Globus pallidus (tissue), 1 donor: ENCODE measurements around the gene SUGCT.

Source experiments
- DNase-seq: peaks from one replicate; pipeline ENCODE4 v3.0.0-alpha.2; 2015; ENCODE audit warnings: low spot score

The SUGCT gene

GRCh38 chr7:40474790-40475680, 340.2 kb downstream of the SUGCT start:
- DNase-seq = no peak

GRCh38 chr7:40475681-40475982, 340.8 kb downstream of the SUGCT start:
- no peak for DNase-seq

GRCh38 chr7:40477094-40477493, 342.3 kb downstream of the SUGCT start:
- no peak for DNase-seq

GRCh38 chr7:40482845-40483244, 348.0 kb downstream of the SUGCT start:
- DNase-seq = no peak

GRCh38 chr7:40483630-40484029, 348.8 kb downstream of the SUGCT start:
- no peak for DNase-seq

- DNase-seq = no peak
Observed at GRCh38 chr7:40489844-40490602, 355.2 kb downstream of the SUGCT start.

DNA sequence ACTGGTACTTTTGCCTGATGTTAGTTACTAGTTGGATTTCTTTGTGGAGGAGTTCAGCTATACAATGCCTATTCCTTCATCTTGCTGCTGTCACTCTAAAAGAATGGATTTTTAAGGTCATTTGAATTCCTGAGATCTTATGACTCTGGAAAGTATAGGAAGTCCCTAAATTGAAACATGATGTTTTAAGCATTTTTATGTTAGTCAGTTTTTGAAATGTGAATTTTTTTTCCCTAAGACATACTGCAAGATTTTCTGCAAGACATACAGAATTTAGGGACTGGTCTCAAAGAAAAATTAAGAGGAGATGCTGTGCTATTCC, 355.8 kb downstream of the SUGCT start:
- no peak for DNase-seq

GRCh38 chr7:40492946-40493345, 358.1 kb downstream of the SUGCT start:
- DNase-seq = no peak

DNA sequence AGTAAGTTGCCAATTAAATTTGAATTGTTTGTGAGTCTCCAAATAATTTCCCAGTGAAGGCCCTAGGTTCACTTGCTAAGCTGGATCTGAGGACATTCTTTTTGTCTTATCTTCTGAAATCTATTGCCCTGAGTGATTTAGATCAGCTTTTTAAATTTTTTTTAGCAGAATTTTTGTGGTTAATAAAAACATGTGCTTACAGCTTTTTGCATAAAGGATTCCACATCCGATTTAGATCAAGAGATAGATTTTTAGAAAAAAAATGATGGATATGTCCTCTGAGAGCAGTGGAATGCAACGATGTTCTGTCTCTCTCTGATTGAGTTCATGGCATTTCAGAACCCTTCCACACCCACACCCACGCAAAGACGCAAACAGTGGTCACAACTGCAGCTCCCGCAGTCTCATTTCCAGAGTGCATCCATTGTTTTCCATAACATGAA, 358.8 kb downstream of the SUGCT start:
- DNase-seq = no peak

- DNase-seq = no peak
Observed at GRCh38 chr7:40498924-40499510, 364.2 kb downstream of the SUGCT start.

DNA sequence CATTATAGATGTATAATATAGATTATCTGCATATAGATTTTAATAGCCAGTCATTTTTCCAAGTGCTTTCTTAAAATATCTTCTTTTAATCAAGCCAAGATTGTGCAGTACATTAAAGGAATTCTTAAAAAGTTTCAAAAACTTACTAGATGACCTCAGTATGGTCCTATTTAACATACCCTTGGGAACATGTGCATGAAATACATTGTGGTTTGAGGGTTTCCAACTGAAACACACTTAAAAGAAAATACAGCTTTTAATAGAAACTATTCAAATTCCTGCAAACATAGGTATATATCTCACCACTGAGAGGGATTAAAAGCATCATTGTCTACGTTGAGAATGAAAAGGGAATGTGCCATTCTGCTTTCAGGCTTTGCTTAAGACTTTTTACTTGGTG, 364.9 kb downstream of the SUGCT start:
- no peak for DNase-seq

DNA sequence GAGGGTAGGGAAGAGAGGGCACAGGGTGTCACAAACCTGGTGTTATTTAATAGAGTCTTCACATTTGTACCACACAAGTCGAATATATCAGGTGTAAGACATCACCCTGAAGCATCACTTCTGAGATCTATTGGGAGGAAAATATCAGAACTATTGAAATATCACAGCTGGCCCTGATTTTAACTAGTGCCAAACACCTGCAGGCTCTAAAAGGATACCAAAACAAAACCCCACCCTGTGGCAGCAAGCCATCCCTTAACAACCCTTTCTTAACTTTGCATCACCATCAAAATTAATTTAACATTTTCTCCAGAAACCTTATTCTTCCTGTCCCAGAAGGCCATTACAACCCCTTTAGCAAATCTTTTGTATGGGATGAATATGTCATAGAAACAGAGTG, 365.4 kb downstream of the SUGCT start:
- DNase-seq = no peak

DNA sequence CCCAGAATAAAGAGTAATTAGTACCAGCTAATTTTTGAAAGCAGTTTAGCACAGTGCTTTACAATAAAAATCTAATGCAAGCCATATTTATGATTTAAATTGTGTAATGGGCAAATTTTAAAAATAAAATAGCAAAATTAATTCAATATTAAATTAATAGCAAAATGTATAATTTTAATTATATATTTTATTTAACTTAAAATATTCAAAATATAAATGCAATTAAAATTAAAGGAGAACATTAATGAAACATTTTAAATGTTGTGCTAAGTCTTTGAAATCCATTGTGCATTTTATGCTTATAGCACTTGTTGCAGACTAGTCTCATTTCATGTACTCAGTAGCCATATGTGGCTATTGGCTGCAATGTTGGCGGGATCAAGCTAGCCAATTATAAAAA, 367.6 kb downstream of the SUGCT start:
- DNase-seq = no peak

- no peak for DNase-seq
Observed at GRCh38 chr7:40506158-40506557, 371.4 kb downstream of the SUGCT start.

- no peak for DNase-seq
Observed at GRCh38 chr7:40507166-40507565, 372.4 kb downstream of the SUGCT start.

DNA sequence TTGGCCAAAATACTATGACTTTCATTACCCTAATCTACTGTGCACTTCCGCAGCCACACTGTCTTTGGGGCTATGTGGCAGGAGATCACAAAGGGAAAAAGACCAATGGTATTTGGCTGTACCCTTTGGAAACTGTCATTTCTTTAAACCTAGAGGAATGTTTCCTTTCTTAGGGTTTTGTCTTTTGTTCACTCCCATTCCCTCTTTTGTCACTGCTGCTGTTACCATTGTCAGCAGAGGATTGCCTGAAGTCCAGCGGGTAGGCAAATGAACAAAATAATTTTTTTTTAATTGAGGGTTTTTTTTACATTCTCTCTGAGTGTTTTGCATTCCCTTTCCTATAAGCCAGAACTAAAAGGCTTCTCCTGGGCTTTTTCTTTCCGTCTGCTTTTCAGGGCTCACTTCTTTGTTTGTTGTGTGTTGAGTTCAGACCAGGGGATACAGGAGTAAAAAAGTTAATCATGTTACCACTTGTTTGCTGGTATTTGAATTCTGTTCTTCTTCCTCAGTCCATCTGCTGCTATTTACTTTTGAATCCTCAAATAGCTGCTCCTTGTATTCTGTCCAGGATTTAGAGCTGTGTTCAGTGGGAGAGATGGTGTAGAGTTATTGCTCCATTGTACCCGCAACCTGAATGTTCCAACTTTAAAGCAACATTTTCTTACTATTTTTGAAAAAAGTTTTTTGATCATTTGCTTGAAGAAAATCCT, 374.6 kb downstream of the SUGCT start:
- DNase-seq = no peak

GRCh38 chr7:40516376-40516775, 381.6 kb downstream of the SUGCT start:
- no peak for DNase-seq

DNA sequence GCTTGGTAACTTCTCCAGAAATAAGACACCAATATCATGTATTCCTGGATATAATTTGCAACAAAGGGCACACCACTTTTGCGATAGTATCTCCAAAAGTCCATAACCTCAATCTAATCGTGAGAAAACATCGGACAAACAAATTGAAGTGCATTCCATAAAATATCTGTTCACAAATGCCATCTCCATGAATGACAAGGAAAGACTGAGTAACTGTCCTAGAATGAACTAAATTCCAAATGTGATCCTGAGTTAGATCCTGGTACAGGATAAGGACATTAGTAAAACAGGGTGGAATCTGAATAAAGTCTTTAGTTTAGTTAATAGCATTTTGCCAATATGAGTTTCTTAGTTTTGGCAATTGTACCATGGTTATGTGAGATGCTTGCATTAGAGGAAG, 384.2 kb downstream of the SUGCT start:
- no peak for DNase-seq

- DNase-seq = no peak
Observed at GRCh38 chr7:40520986-40521738, 386.4 kb downstream of the SUGCT start.

GRCh38 chr7:40525764-40526163, 391.0 kb downstream of the SUGCT start:
- DNase-seq = no peak

DNA sequence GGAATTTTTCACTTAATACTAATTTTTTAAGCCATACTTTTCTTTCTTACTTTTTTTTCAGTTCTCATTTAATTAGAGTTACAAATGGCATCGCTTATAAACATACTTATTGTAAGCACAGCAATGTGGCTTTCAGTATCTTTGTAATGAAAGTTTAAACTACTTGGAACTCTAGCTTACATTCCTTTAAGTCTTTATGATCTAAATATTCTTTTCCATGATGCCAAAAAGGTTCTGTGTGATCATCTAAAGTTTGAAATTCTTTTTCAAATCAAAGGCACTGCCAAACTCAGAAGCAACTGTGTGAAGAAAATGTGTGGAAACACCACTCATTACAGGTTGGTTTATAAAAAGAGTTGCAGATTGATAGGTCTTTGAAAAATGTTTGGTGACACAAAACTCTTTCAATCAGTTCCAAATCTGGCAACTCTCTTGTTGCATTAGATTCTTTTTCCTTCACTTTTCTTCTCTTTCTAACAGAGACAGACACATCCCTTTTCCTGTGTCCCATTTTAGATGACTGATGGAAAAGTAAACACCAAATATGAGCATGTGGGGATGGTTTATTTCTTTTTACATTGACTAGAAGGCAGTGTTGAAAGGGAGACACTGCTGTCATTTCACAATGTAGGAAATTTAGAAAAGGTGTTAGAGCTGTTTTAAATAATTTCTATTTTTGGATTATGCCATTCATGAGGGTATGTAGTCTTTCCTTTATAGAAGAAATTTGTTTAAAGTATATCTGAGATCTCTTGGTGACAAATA, 392.3 kb downstream of the SUGCT start:
- DNase-seq = no peak
